NT2/D1 (cell line): ENCODE measurements around the gene KCNQ5.

Experiments used
- SUZ12 ChIP-seq: IDR thresholded peaks from 2 replicates; pipeline ENCODE4 v1.6.1; 2011; ENCODE audit not compliant: insufficient read length, insufficient read depth; ENCODE audit errors: extremely low read depth
- YY1 ChIP-seq: IDR thresholded peaks from 2 replicates; pipeline ENCODE4 v1.6.1; 2011; ENCODE audit not compliant: insufficient read length, insufficient read depth

DNA sequence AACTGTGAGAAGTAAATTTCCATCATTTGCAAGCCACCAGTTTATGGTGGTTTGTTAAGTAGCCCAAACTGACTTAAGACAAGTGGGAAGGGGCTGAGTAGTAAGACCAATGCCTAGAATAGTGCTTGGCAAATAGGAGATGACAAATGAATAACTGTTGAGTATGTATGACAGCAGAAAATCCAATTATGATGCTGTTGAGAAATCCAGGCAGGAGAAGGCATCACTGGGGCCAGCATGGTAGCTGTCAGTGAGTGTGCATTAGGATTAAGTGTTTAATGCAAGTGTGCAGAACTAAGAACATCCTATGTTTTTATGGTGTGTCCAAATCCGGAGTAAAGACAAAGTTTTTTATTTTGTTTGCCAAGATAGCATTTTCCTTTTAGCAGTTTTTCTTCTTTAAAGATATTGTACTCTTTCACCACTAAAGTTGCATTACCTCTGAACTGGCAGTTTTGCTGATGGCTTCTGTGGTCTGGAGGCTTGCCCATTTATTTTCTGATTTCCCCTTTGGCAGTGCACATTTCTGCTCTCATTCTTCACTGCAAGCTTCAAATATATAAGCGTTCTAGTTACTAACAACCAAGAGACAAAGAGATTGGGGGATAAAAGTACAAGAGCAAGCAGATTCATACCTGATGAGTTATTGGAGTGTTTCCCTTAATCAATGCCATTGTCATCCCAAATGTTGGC, 289.7 kb downstream of the KCNQ5 start:
- TF ChIP-seq SUZ12 (no peak), YY1 (no peak)
